ENCODE results near the gene GRIK4.

The GRIK4 gene

GRCh38 chr11:120815319-120816100 lies 304.0 kb downstream of the GRIK4 start:
- DNase-seq (ENCODE audit: low spot score): no peak

GRCh38 chr11:120816176-120816575 lies 304.6 kb downstream of the GRIK4 start:
- DNase-seq (ENCODE audit: low spot score): no peak

GRCh38 chr11:120816711-120817110 lies 305.2 kb downstream of the GRIK4 start:
- DNase-seq (ENCODE audit: low spot score): no peak

GRCh38 chr11:120817158-120817557 lies 305.6 kb downstream of the GRIK4 start:
- no peak for DNase-seq (ENCODE audit: low spot score)

- no peak for DNase-seq (ENCODE audit: low spot score)
Observed at GRCh38 chr11:120818097-120818496, 306.5 kb downstream of the GRIK4 start.

GRCh38 chr11:120819003-120819402 lies 307.5 kb downstream of the GRIK4 start:
- no peak for DNase-seq (ENCODE audit: low spot score)

GRCh38 chr11:120819437-120820365 lies 308.2 kb downstream of the GRIK4 start:
- no peak for DNase-seq (ENCODE audit: low spot score)

GRCh38 chr11:120823159-120823558 lies 311.6 kb downstream of the GRIK4 start:
- no peak for DNase-seq (ENCODE audit: low spot score)

- no peak for DNase-seq (ENCODE audit: low spot score)
Observed at GRCh38 chr11:120824242-120824641, 312.7 kb downstream of the GRIK4 start.

- no peak for DNase-seq (ENCODE audit: low spot score)
Observed at GRCh38 chr11:120827198-120827597, 315.6 kb downstream of the GRIK4 start.

- DNase-seq (ENCODE audit: low spot score): no peak
Observed at GRCh38 chr11:120827820-120828219, 316.3 kb downstream of the GRIK4 start.

- no peak for DNase-seq (ENCODE audit: low spot score)
Observed at GRCh38 chr11:120828847-120829246, 317.3 kb downstream of the GRIK4 start.

- DNase-seq (ENCODE audit: low spot score): no peak
Observed at GRCh38 chr11:120830085-120830620, 318.6 kb downstream of the GRIK4 start.

GRCh38 chr11:120832481-120833238 lies 321.1 kb downstream of the GRIK4 start:
- no peak for DNase-seq (ENCODE audit: low spot score)

GRCh38 chr11:120834686-120835210 lies 323.2 kb downstream of the GRIK4 start:
- no peak for DNase-seq (ENCODE audit: low spot score)

- DNase-seq (ENCODE audit: low spot score): no peak
Observed at GRCh38 chr11:120835601-120836228, 324.2 kb downstream of the GRIK4 start.

- DNase-seq (ENCODE audit: low spot score): no peak
Observed at GRCh38 chr11:120837696-120838095, 326.1 kb downstream of the GRIK4 start.

- DNase-seq (ENCODE audit: low spot score): no peak
Observed at GRCh38 chr11:120839201-120839600, 327.7 kb downstream of the GRIK4 start.

- DNase-seq (ENCODE audit: low spot score): no peak
Observed at GRCh38 chr11:120839846-120840402, 328.4 kb downstream of the GRIK4 start.

GRCh38 chr11:120840661-120841060 lies 329.1 kb downstream of the GRIK4 start:
- no peak for DNase-seq (ENCODE audit: low spot score)

GRCh38 chr11:120841074-120841473 lies 329.5 kb downstream of the GRIK4 start:
- DNase-seq (ENCODE audit: low spot score): no peak

All from kidney capillary endothelial cell (primary cell).